Right ventricle myocardium inferior (tissue), 1 donor: ENCODE measurements around the gene AKT2. TPM values are rescaled to one million over a fixed set of nuclear protein-coding genes. Genes with fewer than 3 reads are reported as not detected.

ENCODE experiments used
- microRNA-seq: library from miRNA; unstranded; fragments of <30 nt; microRNA quantifications from one replicate; pipeline ENCODE4 v1.2.0, GENCODE V29; 2020
- total RNA-seq: library from RNA; stranded (reverse); fragmentation: NEBNext Ultra II Directional; extraction: Animal tissue kit (Norgen Biotek cat#: 25700); gene quantifications from one replicate; pipeline ENCODE4 v1.2.1, GENCODE V29; 2021
- donor health status: DM: no; HTN: yes; CAD: no; lungs with severe emphysema.

AKT2 gene
- total RNA-seq, 1 donor from 2014 or later, result 114 TPM

Small RNAs within 50 kb of the gene (microRNA-seq; reads per million reads assigned to microRNA genes)
- gene MIR641, result 26.0 reads per million, percentile 36 among the genes with 10 or more reads in this experiment

Other genes starting within 250 kb of the AKT2 start
- gene ZNF780B, start 229.1 kb downstream of the AKT2 start, total RNA-seq, result 22.3 TPM
- gene ZNF780A, start 194.4 kb downstream of the AKT2 start, total RNA-seq, result 8.1 TPM
- 22.7 TPM for gene MAP3K10, start 93.9 kb downstream of the AKT2 start, total RNA-seq
- not detected for gene TTC9B, start 67.0 kb downstream of the AKT2 start, total RNA-seq
- not detected for gene CCNP, start 58.7 kb downstream of the AKT2 start, total RNA-seq
- 222 TPM for gene C19orf47, start 63.1 kb upstream of the AKT2 start, total RNA-seq
- gene PLD3, start 63.4 kb upstream of the AKT2 start, total RNA-seq, result 169 TPM
- not detected for gene HIPK4, start 104.8 kb upstream of the AKT2 start, total RNA-seq
- gene PRX, start 128.0 kb upstream of the AKT2 start, total RNA-seq, result 3.5 TPM
- gene SERTAD1, start 140.6 kb upstream of the AKT2 start, total RNA-seq, result 12.0 TPM
- 28.2 TPM for gene SERTAD3, start 159.0 kb upstream of the AKT2 start, total RNA-seq
- gene BLVRB, start 180.4 kb upstream of the AKT2 start, total RNA-seq, result 127 TPM
- gene SPTBN4, start 181.7 kb upstream of the AKT2 start, total RNA-seq, result 5.1 TPM